ENCODE data around the gene TGFB2.

DNA sequence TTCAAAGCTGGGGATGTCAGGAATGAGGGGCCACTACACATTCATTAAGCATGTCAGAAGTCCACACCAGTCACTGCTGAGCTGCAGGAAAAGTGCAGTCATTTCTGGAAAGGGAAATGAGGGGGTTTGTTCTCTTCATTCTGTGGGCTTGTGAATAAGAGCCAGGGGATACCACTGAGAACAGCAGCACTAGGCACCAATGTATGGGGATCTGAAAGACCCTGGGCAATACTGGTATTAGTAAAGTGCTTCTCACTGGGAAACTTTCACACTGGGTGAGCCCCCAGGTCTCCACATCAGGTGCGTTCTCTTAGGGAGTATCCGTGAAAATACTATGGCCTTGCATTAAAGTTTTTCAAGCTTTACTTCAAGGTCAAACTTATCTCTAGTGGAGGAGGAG lies 49.9 kb downstream of the TGFB2 start:
- TF ChIP-seq, protein P1, sequence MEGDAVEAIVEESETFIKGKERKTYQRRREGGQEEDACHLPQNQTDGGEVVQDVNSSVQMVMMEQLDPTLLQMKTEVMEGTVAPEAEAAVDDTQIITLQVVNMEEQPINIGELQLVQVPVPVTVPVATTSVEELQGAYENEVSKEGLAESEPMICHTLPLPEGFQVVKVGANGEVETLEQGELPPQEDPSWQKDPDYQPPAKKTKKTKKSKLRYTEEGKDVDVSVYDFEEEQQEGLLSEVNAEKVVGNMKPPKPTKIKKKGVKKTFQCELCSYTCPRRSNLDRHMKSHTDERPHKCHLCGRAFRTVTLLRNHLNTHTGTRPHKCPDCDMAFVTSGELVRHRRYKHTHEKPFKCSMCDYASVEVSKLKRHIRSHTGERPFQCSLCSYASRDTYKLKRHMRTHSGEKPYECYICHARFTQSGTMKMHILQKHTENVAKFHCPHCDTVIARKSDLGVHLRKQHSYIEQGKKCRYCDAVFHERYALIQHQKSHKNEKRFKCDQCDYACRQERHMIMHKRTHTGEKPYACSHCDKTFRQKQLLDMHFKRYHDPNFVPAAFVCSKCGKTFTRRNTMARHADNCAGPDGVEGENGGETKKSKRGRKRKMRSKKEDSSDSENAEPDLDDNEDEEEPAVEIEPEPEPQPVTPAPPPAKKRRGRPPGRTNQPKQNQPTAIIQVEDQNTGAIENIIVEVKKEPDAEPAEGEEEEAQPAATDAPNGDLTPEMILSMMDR (IDR thresholded peaks at IDR 0.05; ENCODE audit: borderline replicate concordance, extremely low read depth, low read length, poor library complexity, severe bottlenecking), result no peak
- TF ChIP-seq EZH2 (IDR thresholded peaks at IDR 0.05; ENCODE audit: borderline replicate concordance, low read depth, low read length, severe bottlenecking), result no peak

All from DND-41 (cell line).